Epithelial cell of prostate (primary cell): Measurements from ENCODE around the gene TMC3.
"Not testable (repeated sequence)": the region's sequence is repeated elsewhere in the genome, so short reads cannot be mapped to it uniquely, and the experiment has no call there.

Experiments used
- DNase-seq: peaks from one replicate; pipeline ENCODE4 v3.0.0-alpha.2; 2011; ENCODE audit warnings: low read depth, low spot score
- H3K27ac ChIP-seq: fragments of 450-650 bp; 2 replicates; pipeline ENCODE4 v1.5.1; 2017; ENCODE audit warnings: mild to moderate bottlenecking

TMC3 gene

GRCh38 chr15:81349271-81349670 lies 24.7 kb downstream of the TMC3 start:
- no peak overlapping the region for H3K27ac ChIP-seq
- no peak for DNase-seq

- H3K27ac ChIP-seq, DNase-seq: not testable (repeated sequence)
These were observed 25.3 kb downstream of the TMC3 start for GRCh38 chr15:81348691-81349090.

DNA sequence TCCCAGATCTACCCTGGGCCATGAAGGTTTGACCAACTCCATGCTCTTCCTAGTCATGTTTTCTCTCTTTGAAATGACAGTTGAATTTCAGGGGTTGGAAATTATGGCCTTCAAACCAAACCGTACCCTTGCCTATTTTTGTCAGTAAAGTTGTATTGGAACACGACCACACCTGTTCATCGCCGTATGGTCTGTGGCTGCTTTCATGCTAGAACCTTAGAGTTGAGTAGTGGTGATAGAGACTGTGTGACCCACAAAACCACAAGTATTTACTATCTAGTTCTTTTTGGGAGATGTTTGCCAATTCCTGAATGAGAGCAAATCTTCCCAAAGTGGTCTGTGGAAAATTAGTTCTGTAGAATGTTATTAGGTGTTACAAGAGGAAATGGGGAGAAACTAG lies 26.1 kb downstream of the TMC3 start:
- no peak overlapping the region for H3K27ac ChIP-seq
- DNase-seq: no peak

DNA sequence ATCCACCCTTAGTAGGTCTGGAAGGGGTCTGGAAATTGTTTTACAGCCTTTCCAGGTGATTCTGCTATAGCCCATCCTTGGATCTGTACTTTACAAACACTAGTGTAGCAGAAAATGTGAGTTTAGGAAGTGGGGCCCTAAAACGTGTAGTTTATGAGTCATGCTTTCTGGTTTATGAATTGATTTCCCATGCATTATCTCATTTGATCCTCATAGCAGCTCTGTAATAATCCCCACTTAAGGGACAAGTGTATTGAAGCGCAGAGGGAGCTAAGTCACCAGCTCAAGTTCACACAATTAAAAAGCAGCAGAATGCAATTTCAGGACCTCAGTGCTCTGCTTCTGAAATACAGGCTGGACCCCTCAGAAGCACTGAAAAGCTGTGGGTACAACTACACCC lies 27.4 kb downstream of the TMC3 start:
- H3K27ac ChIP-seq: no peak overlapping the region
- DNase-seq: no peak

DNA sequence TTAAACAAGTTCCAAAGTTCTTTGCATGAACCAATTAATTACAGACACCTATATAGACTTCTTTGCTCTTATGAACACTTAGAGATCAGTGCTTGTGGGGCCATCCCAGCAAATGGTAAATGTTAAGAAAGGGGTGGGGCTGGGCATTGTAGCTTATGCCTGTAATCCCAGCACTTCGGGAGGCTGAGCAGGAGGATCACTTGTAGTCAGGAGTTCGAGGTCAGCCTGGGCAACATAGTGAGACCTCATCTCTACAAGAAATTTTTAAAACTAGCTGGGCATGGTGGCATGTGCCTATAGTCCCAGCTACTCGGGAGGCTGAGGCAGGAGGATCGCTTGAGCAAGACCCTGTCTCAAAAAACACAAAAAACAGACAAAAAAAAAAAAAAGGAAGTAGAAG lies 30.6 kb downstream of the TMC3 start:
- DNase-seq: no peak
- H3K27ac ChIP-seq: no peak overlapping the region

DNA sequence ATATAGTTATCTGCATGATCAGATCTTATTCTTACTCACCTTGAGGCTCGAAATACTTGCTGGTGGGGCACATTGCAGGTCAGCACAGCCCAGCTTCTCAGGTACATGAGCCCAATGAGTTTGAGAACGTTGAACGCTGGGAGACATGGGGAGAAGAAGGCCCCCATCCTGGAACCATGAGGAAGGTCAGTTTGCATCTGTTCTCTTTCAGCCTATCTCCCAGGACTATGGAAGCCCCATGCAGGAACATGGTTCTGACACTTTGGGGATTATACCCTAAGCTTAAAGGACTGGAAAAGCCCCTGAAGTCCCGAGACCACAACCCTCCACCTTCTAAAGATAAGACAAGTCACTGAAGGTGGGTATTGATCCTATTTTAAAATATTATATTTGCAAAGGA lies 32.7 kb downstream of the TMC3 start:
- H3K27ac ChIP-seq: no peak overlapping the region

DNA sequence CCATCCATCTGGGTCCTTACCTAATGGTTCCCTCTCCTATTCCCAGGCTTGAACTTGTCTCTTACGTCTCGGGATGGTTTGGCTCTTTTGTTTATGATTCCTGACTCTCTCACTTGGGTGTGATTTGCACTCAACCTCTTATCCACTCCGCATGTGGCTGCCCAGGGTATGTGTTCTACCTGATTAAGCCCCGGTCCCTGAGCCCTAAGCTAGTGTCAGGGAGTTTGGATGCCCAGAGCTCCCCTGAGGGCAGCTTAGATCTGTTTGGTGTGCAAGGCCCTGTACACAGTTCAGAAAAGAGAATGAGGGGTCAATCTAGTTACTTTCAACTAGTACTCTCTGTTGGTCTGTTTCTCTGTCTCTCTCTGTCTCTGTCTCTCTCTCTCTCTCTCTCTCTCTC lies 34.2 kb downstream of the TMC3 start:
- H3K27ac ChIP-seq: no peak overlapping the region

More for the DNA sequence above, 32.7 kb downstream of the TMC3 start:
- no peak for DNase-seq

DNA sequence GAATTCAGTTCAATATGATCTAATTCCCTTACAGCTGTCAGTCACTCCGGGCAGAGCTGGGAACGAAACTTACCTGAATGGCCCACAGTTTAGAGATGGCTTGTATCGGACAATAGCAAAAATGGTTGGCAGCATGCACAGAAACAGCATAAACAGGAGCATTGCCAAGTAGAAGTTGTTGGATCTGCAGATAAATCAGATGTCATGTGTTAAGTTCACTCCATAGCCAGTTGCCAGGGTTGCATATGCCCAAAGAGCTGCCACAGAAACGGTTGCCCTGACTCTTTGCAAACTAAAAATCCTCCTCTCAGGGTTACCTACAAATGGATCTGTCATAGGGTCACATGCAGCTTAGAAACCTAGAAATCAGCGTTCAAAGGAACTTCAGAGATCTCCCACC lies 34.7 kb downstream of the TMC3 start:
- DNase-seq: no peak
- no peak overlapping the region for H3K27ac ChIP-seq

More for the DNA sequence above, 34.2 kb downstream of the TMC3 start:
- no peak for DNase-seq

DNA sequence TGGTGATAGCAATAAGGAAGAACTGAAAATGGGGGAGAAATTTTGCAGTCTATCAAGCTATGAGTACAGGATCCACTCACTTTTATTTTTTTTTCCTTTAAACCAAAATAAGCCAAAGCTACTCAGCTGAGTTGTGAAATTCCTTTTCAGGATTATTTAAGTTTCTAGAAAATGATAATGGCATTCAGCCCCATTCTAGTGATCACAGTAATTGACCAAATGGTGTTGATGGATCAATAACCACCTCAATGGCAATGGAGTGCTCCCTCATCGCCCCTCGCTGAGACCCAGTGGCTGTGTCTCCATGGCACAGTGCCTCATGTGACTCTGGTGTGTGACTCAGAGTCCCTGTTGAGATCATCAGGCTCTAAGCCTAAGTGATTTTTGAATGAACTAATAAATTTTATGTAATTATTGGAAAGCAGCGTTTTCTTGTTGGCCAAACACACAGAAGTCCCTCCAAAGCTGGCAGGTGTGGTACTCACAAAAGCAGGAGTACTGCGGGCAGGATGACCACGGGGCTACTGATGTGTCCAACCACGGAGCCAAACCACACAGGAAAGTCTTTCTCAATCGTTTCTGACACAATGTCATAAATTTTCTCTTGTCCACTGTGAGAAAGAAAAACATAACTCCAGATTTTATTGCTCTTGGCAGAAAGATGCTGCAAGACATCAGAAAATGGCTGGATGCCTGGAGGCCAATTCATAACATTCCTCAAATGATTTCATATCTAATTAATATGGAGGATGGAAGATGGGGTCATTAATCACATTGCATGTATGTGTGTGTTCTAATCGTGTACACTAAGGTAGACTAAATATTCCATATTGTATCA lies 35.6 kb downstream of the TMC3 start:
- H3K27ac ChIP-seq: no peak overlapping the region
- DNase-seq: peak; percentile 70

DNA sequence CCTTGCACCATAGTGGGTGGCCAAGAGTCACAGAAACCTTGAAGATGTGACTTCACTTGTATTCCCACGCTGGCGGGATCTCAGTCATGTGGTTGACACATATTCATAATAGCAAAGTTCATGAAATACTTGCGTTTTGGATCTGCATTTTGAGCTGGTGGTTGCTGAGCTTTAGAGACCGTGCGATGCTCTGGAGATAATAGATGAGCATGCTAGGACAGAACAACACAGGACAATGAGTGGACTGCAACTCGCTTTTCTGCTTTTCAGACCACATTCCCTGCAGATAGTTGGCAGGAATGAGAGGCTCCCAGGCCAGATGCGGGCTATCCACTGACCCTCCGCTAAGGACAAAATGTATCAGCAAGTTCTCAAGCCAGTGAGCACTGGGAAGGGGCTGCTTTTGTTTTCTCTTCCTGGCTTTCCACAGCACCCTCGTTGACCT lies 36.3 kb downstream of the TMC3 start:
- H3K27ac ChIP-seq: no peak overlapping the region
- no peak for DNase-seq

DNA sequence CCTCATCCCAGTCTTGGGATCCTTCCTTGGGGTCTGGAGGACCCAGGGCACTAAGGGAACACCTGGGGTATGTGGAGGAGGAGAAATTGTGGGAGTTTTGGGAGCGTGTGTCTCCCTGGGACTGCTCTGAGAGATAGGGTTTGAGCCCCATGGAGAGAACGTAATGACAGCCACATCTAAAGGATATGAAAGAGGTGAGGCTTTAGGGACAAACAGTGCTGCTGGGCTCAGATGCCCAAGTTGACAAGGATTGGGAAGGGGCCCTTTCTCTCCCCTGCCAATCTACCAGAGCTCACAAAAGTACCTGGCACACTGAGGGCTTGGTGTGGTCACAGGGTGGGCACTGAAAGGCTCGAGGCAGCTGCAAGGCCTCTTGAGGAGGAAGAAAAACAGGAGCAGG lies 36.8 kb downstream of the TMC3 start:
- no peak overlapping the region for H3K27ac ChIP-seq
- no peak for DNase-seq

DNA sequence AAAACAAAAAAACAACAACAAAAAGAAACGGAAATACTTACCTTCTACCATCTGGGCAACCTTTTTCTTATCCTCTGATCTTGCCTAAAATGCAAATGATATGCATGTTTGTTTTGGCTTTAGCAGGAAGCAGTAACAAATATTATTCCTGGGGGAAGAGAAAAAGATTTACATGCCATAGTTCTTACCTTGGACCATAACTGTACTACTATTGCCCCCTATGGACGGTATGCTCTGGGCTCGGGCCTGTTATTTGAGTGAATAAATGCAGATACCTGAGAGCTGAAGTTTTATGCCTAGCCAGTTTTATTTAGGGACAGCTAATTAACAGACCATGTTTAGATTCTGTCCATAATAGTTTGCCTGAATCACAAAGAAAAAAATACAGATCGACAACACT lies 37.4 kb downstream of the TMC3 start:
- DNase-seq: no peak
- H3K27ac ChIP-seq: no peak overlapping the region

DNA sequence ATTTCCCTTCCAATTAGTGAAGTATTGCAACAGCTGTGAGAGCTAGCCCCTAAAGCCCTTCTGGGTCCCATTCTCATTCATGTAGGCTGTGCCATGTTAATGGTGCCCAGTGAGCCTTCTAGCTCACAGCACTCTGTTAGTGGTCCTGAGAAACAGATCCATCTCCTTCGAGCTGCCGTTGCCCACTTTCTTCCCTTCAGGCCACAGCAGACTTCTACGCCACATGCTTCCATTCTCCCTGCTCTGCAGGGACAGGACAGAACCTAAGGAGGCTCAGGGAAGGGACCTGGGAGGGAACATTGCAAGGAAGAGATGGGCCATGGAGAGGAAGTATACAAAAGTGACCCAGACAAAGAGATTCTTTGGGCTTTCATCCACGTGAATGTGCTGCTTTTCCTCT lies 38.4 kb downstream of the TMC3 start:
- H3K27ac ChIP-seq: no peak overlapping the region
- DNase-seq: no peak

DNA sequence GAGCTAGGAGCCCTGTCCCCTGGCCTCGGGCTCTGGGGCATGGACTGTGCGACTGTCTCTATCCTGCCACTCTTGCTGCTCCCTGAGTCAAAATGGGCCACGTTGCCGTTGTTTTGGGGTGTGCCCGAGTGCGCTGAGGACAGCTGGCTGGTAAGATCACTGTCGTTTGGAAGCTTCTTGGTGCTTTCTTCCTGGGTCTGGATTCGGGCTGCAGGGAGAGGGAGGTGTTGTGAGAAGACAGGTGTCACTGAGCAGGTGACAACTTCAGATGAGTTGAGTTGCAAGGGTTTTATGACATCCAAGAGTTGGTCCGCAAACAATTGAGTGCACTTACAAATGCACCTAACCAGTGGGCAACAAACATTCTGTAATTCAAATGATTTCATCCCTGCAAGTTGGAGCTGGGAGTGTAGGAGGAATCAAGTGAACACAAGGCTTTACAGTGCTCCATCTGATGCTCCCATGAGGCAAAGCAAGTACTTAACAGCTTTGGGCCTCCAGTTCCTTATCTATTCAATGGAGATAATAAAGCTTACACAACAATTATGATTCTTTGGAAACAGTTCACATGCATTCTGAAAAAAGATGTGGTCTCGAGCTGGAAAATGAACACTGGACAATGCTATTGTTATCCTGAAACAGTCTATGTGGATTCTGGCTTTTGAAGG lies 39.1 kb downstream of the TMC3 start:
- no peak overlapping the region for H3K27ac ChIP-seq
- DNase-seq: no peak

DNA sequence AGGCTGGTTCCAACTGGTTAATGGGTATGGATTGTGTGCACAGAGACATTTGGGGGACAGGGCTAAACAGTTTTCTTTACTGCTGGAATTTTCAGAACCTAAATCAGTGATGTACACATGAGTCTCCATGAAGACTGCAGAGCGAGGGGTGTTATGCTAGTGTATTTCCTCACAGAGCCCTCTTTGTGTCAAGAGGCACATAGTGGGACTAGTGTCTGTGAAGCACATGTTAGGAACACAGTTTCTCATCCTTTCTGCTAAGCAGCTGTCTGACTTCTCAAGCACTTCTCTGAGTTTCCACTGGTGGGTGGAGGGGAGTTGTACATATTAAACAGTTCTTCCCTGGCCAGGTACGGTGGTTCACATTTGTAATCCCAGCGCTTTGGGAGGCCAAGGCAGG lies 40.6 kb downstream of the TMC3 start:
- DNase-seq: no peak

GRCh38 chr15:81332326-81332725 lies 41.7 kb downstream of the TMC3 start:
- no peak for DNase-seq
- H3K27ac ChIP-seq: no peak overlapping the region

More for the DNA sequence above, 40.6 kb downstream of the TMC3 start:
- H3K27ac ChIP-seq: no peak overlapping the region

GRCh38 chr15:81331600-81331999 lies 42.4 kb downstream of the TMC3 start:
- H3K27ac ChIP-seq: no peak overlapping the region
- no peak for DNase-seq

GRCh38 chr15:81331141-81331540 lies 42.9 kb downstream of the TMC3 start:
- not testable (repeated sequence) for H3K27ac ChIP-seq, DNase-seq

GRCh38 chr15:81330366-81331090 lies 43.5 kb downstream of the TMC3 start:
- DNase-seq: no peak
- H3K27ac ChIP-seq: no peak overlapping the region

GRCh38 chr15:81329446-81329845 lies 44.6 kb downstream of the TMC3 start:
- no peak for DNase-seq
- H3K27ac ChIP-seq: no peak overlapping the region

GRCh38 chr15:81327516-81327915 lies 46.5 kb downstream of the TMC3 start:
- H3K27ac ChIP-seq: no peak overlapping the region
- no peak for DNase-seq
